ENCODE measurements around the gene ANKS1B. TPM values are rescaled to one million over a fixed set of nuclear protein-coding genes. Genes with fewer than 3 reads are reported as not detected.

The ANKS1B gene
- total RNA-seq, 1 experiment from 2014 or later = 0.10 TPM

DNA sequence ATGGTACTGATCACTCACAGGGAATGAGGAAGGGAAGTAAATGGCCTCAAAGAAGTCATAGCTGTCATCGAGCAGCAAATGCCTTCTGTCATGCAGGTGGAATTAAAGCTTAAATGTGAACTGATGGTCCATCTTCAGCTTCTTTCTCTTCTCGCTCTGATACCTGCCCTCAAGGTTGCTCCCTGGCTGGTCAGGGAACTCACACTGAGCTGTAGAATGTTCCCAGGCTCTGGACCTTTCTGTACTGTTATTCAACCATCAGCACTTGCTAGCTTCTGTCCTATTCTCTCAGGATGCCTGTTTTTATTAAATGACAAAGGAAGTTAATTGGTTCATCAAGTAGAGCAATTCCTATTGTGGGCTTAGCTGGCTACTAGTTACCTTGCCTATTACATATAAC is 875.8 kb downstream of the ANKS1B start:
- no peak for DNase-seq (ENCODE audit: extremely low read depth, low read depth)

DNA sequence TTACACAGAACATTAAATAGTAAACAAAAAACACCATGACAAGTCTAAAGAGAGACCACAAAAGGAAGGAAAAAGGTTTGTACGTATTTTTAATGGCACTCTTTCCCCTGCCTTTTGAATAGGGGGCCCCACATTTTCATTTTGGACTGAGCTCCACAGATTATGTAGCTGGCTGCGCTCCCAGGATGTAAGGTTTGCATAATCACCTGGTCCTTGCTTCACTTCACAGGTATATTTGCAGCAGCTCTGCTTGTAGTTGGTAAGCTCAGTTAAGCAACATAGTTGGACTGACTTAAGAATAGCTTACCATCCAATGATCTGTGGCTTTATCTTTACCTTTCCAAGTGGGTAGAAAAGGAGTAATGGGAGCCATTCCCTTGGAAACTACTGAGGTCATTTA is 885.0 kb downstream of the ANKS1B start:
- no peak for DNase-seq (ENCODE audit: extremely low read depth, low read depth)

DNA sequence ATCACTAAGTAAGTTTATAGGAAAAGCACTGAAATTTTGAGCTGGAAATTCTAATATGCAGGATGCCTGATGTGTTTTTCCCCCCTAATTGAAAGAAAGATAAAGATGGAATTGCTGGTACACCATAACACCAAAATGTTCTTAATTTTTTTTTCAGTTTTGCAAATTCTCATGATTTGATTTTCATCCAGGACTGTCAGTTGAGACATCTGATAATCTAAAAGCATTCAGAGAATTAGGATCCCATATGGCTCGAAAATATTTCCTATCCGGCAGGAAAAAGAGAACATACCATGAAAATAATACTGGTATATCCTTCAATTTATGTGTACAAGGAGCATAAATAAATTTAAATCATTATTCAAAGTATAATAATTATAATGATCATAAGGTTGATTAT is 887.6 kb downstream of the ANKS1B start:
- DNase-seq (ENCODE audit: extremely low read depth, low read depth) = no peak

DNA sequence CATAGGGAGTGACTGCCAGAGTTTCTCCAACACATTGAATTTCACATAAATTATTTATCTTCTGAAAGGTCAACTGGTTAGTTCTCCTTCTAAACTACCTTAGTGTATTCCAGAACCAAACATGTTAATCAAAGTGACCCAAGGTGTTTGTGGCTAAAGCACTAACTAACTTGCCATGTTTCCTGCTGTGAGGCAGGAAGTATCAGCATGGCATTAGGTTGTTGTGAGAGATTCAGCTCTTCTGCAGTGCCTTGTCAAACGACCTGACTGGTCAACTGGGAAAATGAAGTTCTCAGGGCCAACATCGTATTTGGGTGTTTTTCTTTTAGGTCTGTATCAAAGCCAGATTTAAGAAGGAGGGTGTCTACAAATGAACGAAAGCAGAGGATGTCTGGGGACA is 891.6 kb downstream of the ANKS1B start:
- DNase-seq (ENCODE audit: extremely low read depth, low read depth) = no peak

DNA sequence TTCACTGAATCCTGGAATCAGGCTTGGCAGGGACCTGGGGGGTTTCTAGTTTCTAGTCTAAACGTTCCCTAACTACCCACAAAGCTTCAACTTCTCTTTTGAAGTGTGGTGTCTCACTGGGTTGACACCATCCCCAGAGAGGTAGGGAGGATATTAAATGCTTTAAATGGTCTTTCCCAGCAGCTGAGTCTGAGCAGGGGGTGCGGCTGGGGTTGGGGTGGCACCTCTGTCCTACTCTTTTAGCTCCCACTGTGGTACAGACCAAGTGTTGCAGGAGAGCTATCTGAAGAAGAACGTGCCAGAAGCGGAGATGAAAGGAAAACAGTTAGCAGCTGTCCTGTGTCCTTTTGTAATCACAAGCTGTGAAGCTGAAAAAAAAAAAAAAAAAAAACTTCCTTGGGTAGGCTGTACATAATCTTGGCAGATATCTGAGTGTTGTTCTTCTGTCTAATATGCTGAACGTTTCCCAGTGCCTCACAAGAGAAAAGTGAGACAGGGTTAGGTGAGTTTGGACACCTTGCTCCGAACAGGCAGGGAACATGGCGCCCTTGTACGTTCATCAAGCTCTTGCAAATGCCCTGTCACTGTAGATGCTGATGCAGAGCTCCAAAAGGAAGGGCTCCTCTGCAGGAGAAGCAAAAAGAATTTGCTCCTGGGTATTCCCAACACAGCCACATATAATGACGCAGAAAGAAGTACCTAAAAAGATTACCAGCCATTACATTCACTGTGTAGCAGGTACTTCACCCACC is 892.5 kb downstream of the ANKS1B start:
- DNase-seq (ENCODE audit: extremely low read depth, low read depth) = no peak

GRCh38 chr12:99087278-99087677 is 897.5 kb downstream of the ANKS1B start:
- no peak for DNase-seq (ENCODE audit: extremely low read depth, low read depth)

- DNase-seq (ENCODE audit: extremely low read depth, low read depth) = no peak
Observed at GRCh38 chr12:99079811-99080210, 904.9 kb downstream of the ANKS1B start.

GRCh38 chr12:99068993-99069747 is 915.6 kb downstream of the ANKS1B start:
- no peak for DNase-seq (ENCODE audit: extremely low read depth, low read depth)

DNA sequence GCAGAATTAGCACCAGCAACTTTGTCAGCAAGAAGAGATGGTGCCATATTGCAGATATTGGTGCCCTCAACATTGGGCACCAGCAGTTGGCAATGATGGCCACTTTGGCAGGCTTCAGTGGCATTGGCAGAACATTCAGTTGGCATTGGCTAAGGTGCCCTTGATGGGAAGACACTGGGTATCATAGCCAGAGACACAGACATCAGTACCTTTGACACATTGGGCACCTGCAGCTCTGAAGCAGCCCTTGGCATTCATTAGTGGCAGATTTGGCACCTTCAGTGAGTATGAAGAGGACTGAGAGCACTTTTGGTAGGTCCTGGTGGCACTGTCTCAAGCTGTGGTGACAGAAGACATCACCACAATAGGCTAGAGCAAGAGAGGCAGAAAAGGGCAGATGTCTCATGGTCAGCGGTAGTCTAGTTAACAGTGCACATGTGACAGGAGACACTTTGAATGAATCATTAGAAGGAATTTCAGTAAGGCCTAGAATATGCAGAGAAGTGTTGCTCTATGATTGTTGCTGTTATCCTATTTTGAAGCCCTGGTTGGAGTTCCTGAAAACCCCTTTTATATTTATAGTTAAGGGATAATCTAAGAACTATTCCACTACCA is 917.5 kb downstream of the ANKS1B start:
- DNase-seq (ENCODE audit: extremely low read depth, low read depth) = no peak

DNA sequence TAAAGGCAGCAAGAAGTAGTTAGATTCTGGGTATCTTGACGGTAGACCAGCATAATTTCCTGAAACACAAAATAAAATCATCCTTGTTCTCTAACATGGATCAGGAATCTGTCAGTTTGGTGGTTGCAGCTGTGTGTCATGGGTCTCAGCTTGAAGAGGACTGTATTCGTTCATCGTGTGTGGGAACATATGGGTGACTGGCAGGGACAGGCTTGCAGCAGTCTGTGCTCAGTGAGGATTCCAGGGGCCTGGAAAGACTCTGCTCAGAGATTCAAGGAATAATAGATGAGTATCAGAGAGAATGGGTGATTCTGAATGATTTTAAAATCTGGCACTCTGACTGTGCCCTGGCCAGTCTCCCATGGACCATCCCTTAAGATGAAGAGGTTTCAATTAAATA is 918.0 kb downstream of the ANKS1B start:
- no peak for DNase-seq (ENCODE audit: extremely low read depth, low read depth)

GRCh38 chr12:99063182-99063581 is 921.6 kb downstream of the ANKS1B start:
- no peak for DNase-seq (ENCODE audit: extremely low read depth, low read depth)

DNA sequence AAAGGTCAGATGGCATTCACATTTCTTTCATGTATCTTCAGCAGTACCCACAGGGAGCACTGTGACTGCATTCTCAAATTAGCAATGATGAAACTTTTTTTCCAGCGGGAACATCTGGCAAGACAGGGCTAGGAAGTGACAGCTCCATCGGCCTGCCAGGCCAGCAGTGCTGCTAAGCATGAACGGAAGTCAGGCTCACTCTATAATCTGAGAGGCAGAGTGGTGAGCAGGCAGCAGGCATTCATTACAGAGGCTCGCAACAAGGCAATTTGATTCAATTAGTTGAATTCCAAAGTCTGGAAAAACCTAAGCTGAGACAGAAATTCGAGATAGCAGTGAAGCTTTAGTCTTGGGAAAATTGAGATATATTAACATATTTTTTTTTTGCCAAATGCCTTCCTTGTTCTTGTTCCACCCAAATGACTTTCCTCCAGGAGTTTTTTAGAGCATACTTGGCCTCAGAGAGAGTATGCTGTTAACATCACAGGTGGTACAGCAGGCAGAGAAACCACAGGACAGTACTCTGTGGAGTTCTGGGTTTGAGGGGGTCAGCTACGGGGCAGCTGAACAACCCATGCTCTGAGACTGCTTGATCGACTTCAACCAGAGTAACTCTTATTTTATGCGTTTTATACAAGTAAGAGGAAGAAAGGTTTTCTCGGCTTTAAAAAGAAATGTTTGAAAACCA is 924.8 kb downstream of the ANKS1B start:
- no peak for DNase-seq (ENCODE audit: extremely low read depth, low read depth)

GRCh38 chr12:99057670-99058069 is 927.1 kb downstream of the ANKS1B start:
- no peak for DNase-seq (ENCODE audit: extremely low read depth, low read depth)

- DNase-seq (ENCODE audit: extremely low read depth, low read depth) = no peak
Observed at GRCh38 chr12:99056186-99056585, 928.5 kb downstream of the ANKS1B start.

DNA sequence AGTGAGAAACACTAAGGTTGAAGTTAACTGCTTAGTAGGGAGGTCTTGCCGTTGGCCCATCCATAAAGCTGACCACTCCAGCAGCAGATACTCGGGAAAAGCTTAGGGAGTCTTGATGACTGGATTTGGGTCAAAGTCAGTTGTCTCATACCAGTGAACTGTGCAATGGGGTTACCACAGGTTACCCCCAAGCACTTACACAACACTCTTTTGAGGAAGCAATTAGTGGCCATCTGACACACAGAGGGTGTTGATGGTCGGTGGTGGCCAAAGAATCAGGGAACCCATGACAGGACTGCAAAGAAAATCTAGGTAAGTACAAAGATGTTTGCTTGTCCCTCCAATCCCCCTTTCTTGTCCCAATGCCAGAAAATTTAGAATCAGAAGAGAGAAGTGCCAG is 929.4 kb downstream of the ANKS1B start:
- DNase-seq (ENCODE audit: extremely low read depth, low read depth) = no peak

DNA sequence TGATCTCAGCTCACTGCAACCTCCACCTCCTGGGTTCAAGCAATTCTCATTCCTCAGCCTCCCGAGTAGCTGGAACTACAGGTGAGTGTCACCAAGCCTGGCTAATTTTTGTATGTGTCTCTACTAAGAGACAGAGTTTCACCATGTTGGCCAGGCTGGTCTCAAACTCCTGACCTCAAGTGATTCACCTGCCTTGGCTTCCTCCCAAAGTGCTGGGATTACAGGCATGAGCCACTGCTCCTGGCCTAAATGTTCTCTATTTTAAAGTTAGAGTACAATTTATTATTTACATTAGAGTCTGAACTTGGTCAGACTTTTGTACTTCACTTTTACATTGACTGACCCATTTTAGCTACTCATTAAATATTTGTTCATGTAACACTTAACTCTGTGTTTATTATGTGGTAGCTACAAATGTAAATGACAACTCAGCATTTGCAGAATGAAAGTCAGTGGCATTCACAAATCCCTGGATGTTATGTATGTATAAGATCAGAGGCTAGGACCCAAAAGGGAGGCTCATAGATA is 930.1 kb downstream of the ANKS1B start:
- no peak for DNase-seq (ENCODE audit: extremely low read depth, low read depth)

DNA sequence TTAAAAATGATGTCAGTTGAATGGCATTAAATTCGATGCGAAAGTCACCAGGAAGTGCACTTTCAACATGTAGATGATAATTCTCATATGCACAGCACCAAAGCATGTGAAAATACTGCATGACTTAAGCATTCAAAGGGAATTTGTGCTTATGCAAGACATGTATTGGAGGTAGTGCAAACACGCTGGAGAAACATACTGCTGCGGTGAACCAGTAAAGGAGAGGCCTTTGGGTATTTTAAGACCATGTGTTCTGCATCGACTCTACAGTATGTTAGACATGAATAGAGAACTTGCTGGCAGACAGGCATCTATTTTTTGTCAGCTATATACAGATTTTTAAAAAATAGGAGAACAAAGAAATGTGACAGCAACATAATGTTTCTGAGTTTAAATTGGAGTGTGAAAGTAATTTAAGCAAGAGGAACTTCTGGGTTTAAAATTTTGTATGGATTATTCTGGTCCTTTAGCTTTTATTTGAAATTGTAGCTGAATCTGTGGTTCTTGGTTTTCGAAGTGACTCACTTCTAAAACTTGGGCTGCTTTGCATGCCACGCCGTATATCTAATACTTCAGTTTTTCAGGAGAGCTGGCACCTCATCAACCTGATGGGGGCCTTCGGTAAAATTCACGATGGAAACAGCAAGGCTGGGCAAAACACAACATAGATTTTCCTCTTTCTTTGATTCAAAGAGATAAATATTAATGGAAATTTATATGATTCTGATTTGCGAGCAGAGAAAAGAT is 930.9 kb downstream of the ANKS1B start:
- no peak for DNase-seq (ENCODE audit: extremely low read depth, low read depth)

DNA sequence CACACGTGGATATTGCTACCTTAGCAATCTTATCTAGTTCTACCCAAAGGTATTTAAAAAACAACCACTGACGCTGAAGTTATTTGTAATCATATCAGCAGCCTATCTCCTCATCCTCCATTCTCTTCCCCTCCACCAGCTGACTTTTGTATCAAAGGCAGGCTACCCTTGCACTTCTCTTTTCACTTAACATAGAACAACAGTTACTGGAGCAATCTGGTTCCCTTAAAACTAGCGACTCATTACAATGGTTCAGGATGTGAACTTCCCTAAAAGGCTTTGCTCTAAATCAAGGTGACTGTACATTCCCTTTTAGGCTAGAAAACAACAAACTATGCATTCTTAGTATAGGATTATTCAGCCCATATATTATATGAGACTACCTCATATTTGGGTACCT is 935.0 kb downstream of the ANKS1B start:
- no peak for DNase-seq (ENCODE audit: extremely low read depth, low read depth)

GRCh38 chr12:99045158-99045557 is 939.6 kb downstream of the ANKS1B start:
- no peak for DNase-seq (ENCODE audit: extremely low read depth, low read depth)

DNA sequence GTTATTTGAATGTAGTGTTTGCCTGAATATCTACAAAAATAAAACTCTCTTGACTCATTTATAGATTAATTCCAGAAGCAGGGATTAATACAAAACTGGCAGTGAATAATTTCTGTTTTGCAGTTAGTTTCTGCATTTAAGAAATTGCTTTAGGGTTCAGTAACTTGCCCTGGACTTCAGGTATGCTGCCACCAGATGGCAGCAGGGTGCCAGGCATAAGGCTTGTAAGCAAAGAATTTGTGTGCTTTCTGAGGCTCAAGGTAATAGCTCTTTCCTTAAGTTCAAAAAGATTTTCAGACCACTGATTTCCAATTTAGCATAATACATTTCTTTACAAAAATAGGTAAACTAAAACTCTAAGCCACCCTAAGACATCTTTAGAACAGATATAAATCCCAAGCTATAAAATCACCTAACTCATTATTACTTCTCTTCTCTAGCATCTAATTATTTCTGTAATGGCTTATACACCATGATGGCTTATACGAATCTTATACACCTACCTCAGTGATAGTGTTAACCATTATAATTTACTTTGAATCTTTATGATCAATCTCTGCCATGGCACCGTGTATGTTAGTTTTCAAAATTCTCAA is 941.3 kb downstream of the ANKS1B start:
- DNase-seq (ENCODE audit: extremely low read depth, low read depth) = peak; percentile 60
